ENCODE measurements around the gene RGS10.

RGS10 gene

GRCh38 chr10:119495545-119495944 lies 47.0 kb downstream of the RGS10 start:
- no peak for DNase-seq

- no peak for DNase-seq
Measured at GRCh38 chr10:119495021-119495505, 47.5 kb downstream of the RGS10 start.

GRCh38 chr10:119494236-119495020 lies 48.1 kb downstream of the RGS10 start:
- DNase-seq = peak; percentile 24

- no peak for DNase-seq
Measured at GRCh38 chr10:119493155-119493554, 49.4 kb downstream of the RGS10 start.

- DNase-seq = no peak
Measured at GRCh38 chr10:119491966-119492757, 50.4 kb downstream of the RGS10 start.

GRCh38 chr10:119489991-119490326 lies 52.6 kb downstream of the RGS10 start:
- no peak for DNase-seq

GRCh38 chr10:119488675-119489074 lies 53.8 kb downstream of the RGS10 start:
- DNase-seq = no peak

- no peak for DNase-seq
Measured at GRCh38 chr10:119483839-119484238, 58.7 kb downstream of the RGS10 start.

GRCh38 chr10:119483001-119483400 lies 59.5 kb downstream of the RGS10 start:
- no peak for DNase-seq

- no peak for DNase-seq
Measured at GRCh38 chr10:119481781-119482426, 60.6 kb downstream of the RGS10 start.

GRCh38 chr10:119480667-119481066 lies 61.9 kb downstream of the RGS10 start:
- no peak for DNase-seq

GRCh38 chr10:119479532-119479931 lies 63.0 kb downstream of the RGS10 start:
- DNase-seq = no peak

- DNase-seq = no peak
Measured at GRCh38 chr10:119478811-119479341, 63.6 kb downstream of the RGS10 start.

GRCh38 chr10:119478111-119478802 lies 64.3 kb downstream of the RGS10 start:
- DNase-seq = no peak

- DNase-seq = no peak
Measured at GRCh38 chr10:119477444-119477843, 65.1 kb downstream of the RGS10 start.

GRCh38 chr10:119474606-119475005 lies 67.9 kb downstream of the RGS10 start:
- no peak for DNase-seq

GRCh38 chr10:119473771-119474170 lies 68.7 kb downstream of the RGS10 start:
- DNase-seq = no peak

- DNase-seq = no peak
Measured at GRCh38 chr10:119470920-119471702, 71.4 kb downstream of the RGS10 start.

- DNase-seq = no peak
Measured at GRCh38 chr10:119469846-119470245, 72.7 kb downstream of the RGS10 start.

GRCh38 chr10:119469325-119469707 lies 73.2 kb downstream of the RGS10 start:
- DNase-seq = no peak

GRCh38 chr10:119468542-119469324 lies 73.8 kb downstream of the RGS10 start:
- DNase-seq = no peak
